Measurements from ENCODE around the gene TNRC6C. TPM values are rescaled to one million over a fixed set of nuclear protein-coding genes. Genes with fewer than 3 reads are reported as not detected.
"Not testable (repeated sequence)": the region's sequence is repeated elsewhere in the genome, so short reads cannot be mapped to it uniquely, and the experiment has no call there.

Gene TNRC6C
- polyA plus RNA-seq, 2 donors: 1.2 to 3.4 TPM

DNA sequence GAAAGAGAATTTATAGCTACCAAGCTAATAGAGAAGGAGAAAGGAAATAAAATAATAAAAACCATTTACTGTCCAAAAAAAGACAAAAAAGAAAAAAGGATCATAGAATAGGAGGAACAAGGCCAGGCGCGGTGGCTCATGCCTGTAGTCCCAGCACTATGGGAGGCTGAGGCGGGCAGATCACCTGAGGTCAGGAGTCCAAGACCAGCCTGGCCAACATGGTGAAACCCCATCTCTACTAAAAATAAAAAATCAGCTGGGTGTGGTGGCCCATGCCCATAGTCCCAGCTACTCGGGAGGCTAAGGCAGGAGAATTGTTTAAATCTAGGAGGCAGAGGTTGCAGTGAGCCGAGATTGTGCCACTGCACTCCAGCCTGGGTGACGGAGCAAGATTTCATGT is 23.9 kb downstream of the TNRC6C start:
- H3K27ac ChIP-seq (ENCODE audit: low read depth in 2 of 2, low read length in 1 of 2); H3K9me3 ChIP-seq (ENCODE audit: control insufficient read depth in 2 of 2, insufficient read depth in 1 of 2, low read depth in 1 of 2, low read length in 1 of 2); H3K36me3 ChIP-seq (ENCODE audit: control insufficient read depth in 2 of 2, insufficient read depth in 2 of 2, low read length in 1 of 2); H3K27me3 ChIP-seq (ENCODE audit: control insufficient read depth in 1 of 2, insufficient read depth in 2 of 2, low read length in 2 of 2); H3K4me3 ChIP-seq (ENCODE audit: low read depth in 1 of 2, low read length in 2 of 2); H3K4me1 ChIP-seq (ENCODE audit: control insufficient read depth in 2 of 2, insufficient read depth in 2 of 2, low read length in 1 of 2): not testable (repeated sequence)
- WGBS, 2 donors: 97 to 99% methylated on average over 6 of the region's 6 CpGs

- 93 to 99% methylated on average over 3 of the region's 3 CpGs for WGBS, 2 donors
- Histone ChIP-seq H3K36me3 (ENCODE audit: control insufficient read depth in 2 of 2, insufficient read depth in 2 of 2, low read length in 1 of 2) (no peaks in the 10 kb centered on the region), H3K4me3 (ENCODE audit: low read depth in 1 of 2, low read length in 2 of 2) (no peak overlapping the region), H3K27me3 (ENCODE audit: control insufficient read depth in 1 of 2, insufficient read depth in 2 of 2, low read length in 2 of 2) (no peaks in the 10 kb centered on the region), H3K27ac (ENCODE audit: low read depth in 2 of 2, low read length in 1 of 2) (no peak overlapping the region), H3K9me3 (ENCODE audit: control insufficient read depth in 2 of 2, insufficient read depth in 1 of 2, low read depth in 1 of 2, low read length in 1 of 2) (no peaks in the 10 kb centered on the region), H3K4me1 (ENCODE audit: control insufficient read depth in 2 of 2, insufficient read depth in 2 of 2, low read length in 1 of 2) (peaks cover 0 to 2% of the 10 kb centered on the region in 2 donors)
Observed at GRCh38 chr17:77990301-77990700, 31.8 kb downstream of the TNRC6C start.

DNA sequence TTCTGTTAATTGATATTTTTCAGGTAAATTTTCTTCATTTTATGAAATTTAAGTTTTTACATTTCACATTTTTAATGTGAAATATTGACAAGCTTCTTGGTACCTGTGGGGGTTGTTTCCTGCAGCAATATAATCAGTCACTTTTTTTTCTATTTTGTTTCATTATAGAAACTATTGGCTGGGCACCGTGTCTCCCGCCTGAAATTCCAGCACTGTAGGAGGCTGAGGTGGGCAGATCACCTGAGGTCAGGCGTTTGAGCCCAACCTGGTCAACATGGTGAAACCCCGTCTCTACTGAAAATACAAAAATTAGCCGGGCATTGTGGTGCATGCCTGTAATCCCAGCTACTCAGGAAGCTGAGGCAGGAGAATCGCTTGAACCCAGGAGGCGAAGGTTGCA is 35.2 kb downstream of the TNRC6C start:
- not testable (repeated sequence) for H3K9me3 ChIP-seq (ENCODE audit: control insufficient read depth in 2 of 2, insufficient read depth in 1 of 2, low read depth in 1 of 2, low read length in 1 of 2); H3K27ac ChIP-seq (ENCODE audit: low read depth in 2 of 2, low read length in 1 of 2); H3K36me3 ChIP-seq (ENCODE audit: control insufficient read depth in 2 of 2, insufficient read depth in 2 of 2, low read length in 1 of 2); H3K4me3 ChIP-seq (ENCODE audit: low read depth in 1 of 2, low read length in 2 of 2); H3K4me1 ChIP-seq (ENCODE audit: control insufficient read depth in 2 of 2, insufficient read depth in 2 of 2, low read length in 1 of 2); H3K27me3 ChIP-seq (ENCODE audit: control insufficient read depth in 1 of 2, insufficient read depth in 2 of 2, low read length in 2 of 2)
- 94 to 95% methylated on average over 7 of the region's 7 CpGs for WGBS, 2 donors

- WGBS, 2 donors: 56 to 67% methylated on average over 6 of the region's 6 CpGs
- no peaks in the 10 kb centered on the region for H3K36me3 ChIP-seq (ENCODE audit: control insufficient read depth in 2 of 2, insufficient read depth in 2 of 2, low read length in 1 of 2)
- no peaks in the 10 kb centered on the region for H3K27me3 ChIP-seq (ENCODE audit: control insufficient read depth in 1 of 2, insufficient read depth in 2 of 2, low read length in 2 of 2)
- H3K9me3 ChIP-seq (ENCODE audit: control insufficient read depth in 2 of 2, insufficient read depth in 1 of 2, low read depth in 1 of 2, low read length in 1 of 2): no peaks in the 10 kb centered on the region
- no peak overlapping the region for H3K4me3 ChIP-seq (ENCODE audit: low read depth in 1 of 2, low read length in 2 of 2)
- H3K27ac ChIP-seq (ENCODE audit: low read depth in 2 of 2, low read length in 1 of 2): no peak overlapping the region
- peaks cover 0 to 2% of the 10 kb centered on the region in 2 donors for H3K4me1 ChIP-seq (ENCODE audit: control insufficient read depth in 2 of 2, insufficient read depth in 2 of 2, low read length in 1 of 2)
Observed at GRCh38 chr17:77995146-77995852, 36.8 kb downstream of the TNRC6C start.

DNA sequence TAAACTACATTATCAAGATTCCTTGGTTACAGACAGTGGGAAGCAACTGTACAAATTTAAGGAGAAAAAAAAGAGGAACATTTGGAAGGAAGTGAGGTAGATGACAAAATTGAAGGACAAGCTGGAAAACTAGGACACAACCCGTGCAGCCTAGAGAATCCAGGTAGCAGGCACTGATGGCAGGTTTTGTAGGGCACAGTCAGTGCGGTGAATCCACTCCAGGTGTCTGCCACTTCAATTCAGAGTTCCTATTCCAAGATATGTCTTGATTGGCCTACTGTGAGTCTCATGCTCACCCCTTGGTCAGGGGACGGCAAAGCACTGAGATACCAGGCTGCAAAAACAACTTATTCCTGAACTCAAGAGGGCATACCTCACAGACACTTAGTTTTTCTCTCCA is 37.8 kb downstream of the TNRC6C start:
- Histone ChIP-seq H3K4me1 (ENCODE audit: control insufficient read depth in 2 of 2, insufficient read depth in 2 of 2, low read length in 1 of 2) (peaks cover 0 to 2% of the 10 kb centered on the region in 2 donors), H3K27me3 (ENCODE audit: control insufficient read depth in 1 of 2, insufficient read depth in 2 of 2, low read length in 2 of 2) (no peaks in the 10 kb centered on the region)
- WGBS, 2 donors: 95% methylated on average over 3 of the region's 3 CpGs

DNA sequence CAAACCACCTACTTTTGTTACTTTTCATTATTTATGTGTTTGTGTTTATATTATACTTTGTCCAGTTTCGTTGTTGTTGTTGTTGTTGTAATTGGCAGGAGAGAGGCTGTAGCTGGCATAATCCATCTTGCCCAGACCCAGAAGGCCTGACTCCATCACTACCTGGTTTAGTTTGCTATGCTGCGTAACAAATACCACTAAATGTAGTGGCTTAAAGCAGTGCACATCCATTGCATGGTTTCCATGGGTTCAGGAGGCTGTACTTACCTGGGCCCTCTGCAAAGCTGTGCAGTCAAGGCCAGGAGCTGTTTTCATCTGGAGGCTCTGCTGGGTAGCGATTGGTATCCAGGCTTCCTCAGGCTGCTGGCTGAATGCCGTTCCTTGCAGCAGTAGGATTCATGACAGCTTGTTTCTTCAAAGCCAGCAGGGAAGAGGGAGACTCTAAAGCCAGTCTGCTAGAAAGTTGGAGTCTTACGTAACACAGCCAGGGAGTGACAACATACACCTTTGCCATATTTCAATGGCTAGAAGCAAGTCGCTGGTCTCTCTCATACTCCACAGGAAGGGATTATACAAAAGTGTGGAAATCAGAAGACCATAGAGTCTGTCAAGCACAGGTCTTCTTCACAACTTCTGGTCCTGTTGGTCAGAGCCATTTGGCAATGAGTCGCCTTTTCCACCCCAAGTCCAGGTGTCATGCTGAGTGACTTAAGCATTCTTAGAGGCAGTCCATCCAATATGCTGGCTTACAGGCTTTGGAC is 41.1 kb downstream of the TNRC6C start:
- H3K9me3 ChIP-seq (ENCODE audit: control insufficient read depth in 2 of 2, insufficient read depth in 1 of 2, low read depth in 1 of 2, low read length in 1 of 2): no peaks in the 10 kb centered on the region
- H3K27ac ChIP-seq (ENCODE audit: low read depth in 2 of 2, low read length in 1 of 2): no peak overlapping the region
- no peaks in the 10 kb centered on the region for H3K36me3 ChIP-seq (ENCODE audit: control insufficient read depth in 2 of 2, insufficient read depth in 2 of 2, low read length in 1 of 2)
- no peaks in the 10 kb centered on the region for H3K27me3 ChIP-seq (ENCODE audit: control insufficient read depth in 1 of 2, insufficient read depth in 2 of 2, low read length in 2 of 2)
- peaks cover 0 to 2% of the 10 kb centered on the region in 2 donors for H3K4me1 ChIP-seq (ENCODE audit: control insufficient read depth in 2 of 2, insufficient read depth in 2 of 2, low read length in 1 of 2)
- WGBS, 2 donors: 93% methylated on average over 7 of the region's 7 CpGs
- no peak overlapping the region for H3K4me3 ChIP-seq (ENCODE audit: low read depth in 1 of 2, low read length in 2 of 2)

More for the DNA sequence above, 37.8 kb downstream of the TNRC6C start:
- Histone ChIP-seq H3K27ac (ENCODE audit: low read depth in 2 of 2, low read length in 1 of 2) (no peak overlapping the region), H3K9me3 (ENCODE audit: control insufficient read depth in 2 of 2, insufficient read depth in 1 of 2, low read depth in 1 of 2, low read length in 1 of 2) (no peaks in the 10 kb centered on the region), H3K36me3 (ENCODE audit: control insufficient read depth in 2 of 2, insufficient read depth in 2 of 2, low read length in 1 of 2) (no peaks in the 10 kb centered on the region), H3K4me3 (ENCODE audit: low read depth in 1 of 2, low read length in 2 of 2) (no peak overlapping the region)

- Histone ChIP-seq H3K27ac (ENCODE audit: low read depth in 2 of 2, low read length in 1 of 2) (no peak overlapping the region), H3K9me3 (ENCODE audit: control insufficient read depth in 2 of 2, insufficient read depth in 1 of 2, low read depth in 1 of 2, low read length in 1 of 2) (no peaks in the 10 kb centered on the region), H3K4me3 (ENCODE audit: low read depth in 1 of 2, low read length in 2 of 2) (no peak overlapping the region), H3K4me1 (ENCODE audit: control insufficient read depth in 2 of 2, insufficient read depth in 2 of 2, low read length in 1 of 2) (no peaks in the 10 kb centered on the region), H3K27me3 (ENCODE audit: control insufficient read depth in 1 of 2, insufficient read depth in 2 of 2, low read length in 2 of 2) (no peaks in the 10 kb centered on the region), H3K36me3 (ENCODE audit: control insufficient read depth in 2 of 2, insufficient read depth in 2 of 2, low read length in 1 of 2) (no peaks in the 10 kb centered on the region)
- WGBS, 2 donors: 74 to 86% methylated on average over 3 of the region's 3 CpGs
Observed at GRCh38 chr17:78000341-78000740, 41.8 kb downstream of the TNRC6C start.

DNA sequence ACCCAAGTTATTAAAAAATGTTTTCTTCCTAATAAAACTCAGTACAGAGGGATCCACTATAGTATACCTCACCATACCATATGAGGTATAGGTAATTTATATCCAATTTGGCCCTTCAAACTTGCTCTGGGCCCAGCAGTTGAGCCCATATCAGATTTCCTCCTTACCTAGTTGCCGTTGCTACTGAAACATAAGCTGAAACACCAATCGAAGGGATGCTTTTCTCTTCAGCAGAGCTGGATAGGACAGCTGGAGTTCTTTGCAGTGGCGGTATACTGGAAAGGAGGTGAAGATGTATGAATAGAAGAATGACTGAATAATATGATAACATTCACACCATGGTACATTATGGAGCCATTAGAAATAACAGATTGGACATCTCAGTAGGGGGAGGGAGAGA is 42.7 kb downstream of the TNRC6C start:
- Histone ChIP-seq H3K27ac (ENCODE audit: low read depth in 2 of 2, low read length in 1 of 2) (no peak overlapping the region), H3K9me3 (ENCODE audit: control insufficient read depth in 2 of 2, insufficient read depth in 1 of 2, low read depth in 1 of 2, low read length in 1 of 2) (no peaks in the 10 kb centered on the region)
- 79 to 80% methylated on average over 3 of the region's 3 CpGs for WGBS, 2 donors

DNA sequence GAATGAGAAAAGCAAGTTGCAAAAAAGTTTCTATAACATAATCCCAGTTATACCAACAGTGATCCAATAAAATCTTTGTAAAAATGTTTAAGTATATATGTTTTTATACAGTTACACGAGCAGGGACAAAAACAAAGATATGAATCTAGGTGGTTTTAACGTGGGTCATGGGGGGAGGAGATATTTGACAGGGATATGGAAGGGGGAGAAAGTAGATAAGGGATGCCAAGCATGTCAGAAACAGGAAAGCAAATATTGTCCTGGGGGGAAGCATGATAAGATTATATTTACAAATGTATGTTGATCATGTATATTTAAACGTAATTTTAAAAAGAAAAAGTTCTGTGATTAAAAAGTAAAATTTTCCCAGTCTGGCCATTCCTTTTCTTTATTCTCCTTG is 43.1 kb downstream of the TNRC6C start:
- WGBS, 2 donors: 58 to 70% methylated on average over 3 of the region's 3 CpGs
- Histone ChIP-seq H3K27me3 (ENCODE audit: control insufficient read depth in 1 of 2, insufficient read depth in 2 of 2, low read length in 2 of 2) (no peaks in the 10 kb centered on the region), H3K4me1 (ENCODE audit: control insufficient read depth in 2 of 2, insufficient read depth in 2 of 2, low read length in 1 of 2) (no peaks in the 10 kb centered on the region), H3K4me3 (ENCODE audit: low read depth in 1 of 2, low read length in 2 of 2) (no peak overlapping the region), H3K9me3 (ENCODE audit: control insufficient read depth in 2 of 2, insufficient read depth in 1 of 2, low read depth in 1 of 2, low read length in 1 of 2) (no peaks in the 10 kb centered on the region), H3K36me3 (ENCODE audit: control insufficient read depth in 2 of 2, insufficient read depth in 2 of 2, low read length in 1 of 2) (no peaks in the 10 kb centered on the region), H3K27ac (ENCODE audit: low read depth in 2 of 2, low read length in 1 of 2) (no peak overlapping the region)

More for the DNA sequence above, 42.7 kb downstream of the TNRC6C start:
- no peaks in the 10 kb centered on the region for H3K4me1 ChIP-seq (ENCODE audit: control insufficient read depth in 2 of 2, insufficient read depth in 2 of 2, low read length in 1 of 2)
- no peaks in the 10 kb centered on the region for H3K36me3 ChIP-seq (ENCODE audit: control insufficient read depth in 2 of 2, insufficient read depth in 2 of 2, low read length in 1 of 2)
- H3K27me3 ChIP-seq (ENCODE audit: control insufficient read depth in 1 of 2, insufficient read depth in 2 of 2, low read length in 2 of 2): no peaks in the 10 kb centered on the region
- no peak overlapping the region for H3K4me3 ChIP-seq (ENCODE audit: low read depth in 1 of 2, low read length in 2 of 2)

DNA sequence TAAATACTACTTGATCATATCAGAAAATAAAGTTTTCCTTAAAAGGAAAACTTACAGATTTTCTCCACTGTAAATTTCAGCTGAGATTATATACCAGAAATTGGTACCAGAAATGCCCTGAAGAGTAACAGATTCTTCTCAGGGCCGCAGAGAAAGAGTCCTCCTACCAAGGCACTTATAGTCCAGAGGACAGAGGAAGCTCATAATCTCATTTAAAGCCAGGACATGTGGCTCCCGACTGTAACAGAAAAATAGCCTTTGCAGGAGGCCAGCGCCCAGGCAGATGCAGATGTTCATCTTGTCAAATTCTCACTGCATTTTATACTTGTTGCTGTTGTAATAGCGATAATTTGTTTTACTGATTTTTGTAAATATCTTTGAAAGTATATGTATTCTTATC is 43.7 kb downstream of the TNRC6C start:
- Histone ChIP-seq H3K4me1 (ENCODE audit: control insufficient read depth in 2 of 2, insufficient read depth in 2 of 2, low read length in 1 of 2) (no peaks in the 10 kb centered on the region), H3K27ac (ENCODE audit: low read depth in 2 of 2, low read length in 1 of 2) (no peak overlapping the region), H3K27me3 (ENCODE audit: control insufficient read depth in 1 of 2, insufficient read depth in 2 of 2, low read length in 2 of 2) (no peaks in the 10 kb centered on the region), H3K36me3 (ENCODE audit: control insufficient read depth in 2 of 2, insufficient read depth in 2 of 2, low read length in 1 of 2) (no peaks in the 10 kb centered on the region), H3K4me3 (ENCODE audit: low read depth in 1 of 2, low read length in 2 of 2) (no peak overlapping the region), H3K9me3 (ENCODE audit: control insufficient read depth in 2 of 2, insufficient read depth in 1 of 2, low read depth in 1 of 2, low read length in 1 of 2) (no peaks in the 10 kb centered on the region)
- WGBS, 2 donors: 86 to 92% methylated on average over 4 of the region's 4 CpGs

Data from esophagus (tissue), 2 donors.